ENCODE results near the gene EIF4E1B.

Gene EIF4E1B, protein sequence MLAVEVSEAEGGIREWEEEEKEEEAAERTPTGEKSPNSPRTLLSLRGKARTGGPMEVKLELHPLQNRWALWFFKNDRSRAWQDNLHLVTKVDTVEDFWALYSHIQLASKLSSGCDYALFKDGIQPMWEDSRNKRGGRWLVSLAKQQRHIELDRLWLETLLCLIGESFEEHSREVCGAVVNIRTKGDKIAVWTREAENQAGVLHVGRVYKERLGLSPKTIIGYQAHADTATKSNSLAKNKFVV

DNA sequence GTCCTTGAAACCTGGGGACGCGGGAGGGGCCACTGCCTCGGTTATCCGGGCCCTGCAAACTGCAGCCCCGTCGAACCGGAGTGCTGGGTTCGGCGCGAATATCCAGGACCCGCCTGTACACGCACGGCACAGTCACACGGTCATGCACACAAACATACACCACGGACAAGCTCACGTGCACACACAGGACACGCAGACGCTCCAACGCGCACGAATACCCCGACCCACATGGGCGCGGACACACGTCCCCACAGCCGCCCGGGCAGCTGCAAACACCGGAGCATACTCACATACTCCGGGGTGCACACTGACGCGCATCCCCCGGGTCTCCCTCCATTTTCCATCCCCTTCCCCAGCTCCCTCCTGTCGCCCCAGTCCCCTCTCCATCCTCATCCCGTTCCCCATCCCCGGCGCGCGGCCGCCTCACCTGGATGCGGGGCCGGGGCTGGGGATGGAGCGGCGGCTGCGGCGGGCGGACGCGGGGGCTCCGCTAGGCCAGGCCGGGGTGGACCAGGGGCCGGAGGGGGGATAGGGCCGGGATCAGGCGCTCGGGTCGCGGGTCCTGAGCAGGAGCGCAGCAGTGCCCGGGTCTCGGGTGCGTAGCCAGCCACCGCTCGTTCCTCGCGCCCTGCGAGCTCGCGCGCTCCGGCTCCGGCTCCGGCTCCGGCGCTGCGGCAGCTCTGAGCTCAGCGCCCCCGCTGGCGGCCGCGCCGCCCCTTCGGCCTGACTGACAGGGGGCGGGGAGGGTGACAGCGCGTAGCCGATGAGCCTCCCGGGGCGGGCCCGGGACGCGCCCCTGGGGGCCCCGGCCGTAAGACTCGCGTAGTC is at the start of gene EIF4E1B, which contains the start of gene SNCB:
EIF4E1B (plus strand) TSS at position 823 of the 828 bp plus-strand sequence. CDS start 12,113 bp downstream, outside the sequence.
SNCB (minus strand) TSS at position 682 of the 828 bp plus-strand sequence. CDS start 880 bp downstream, outside the sequence.
- DNase-seq (ENCODE audit: low read depth in 2 of 2): peak in 1 of 2 donors; percentile 43
- peak within 1 kb of the TSS; percentile 34 to 39 for H3K4me3 ChIP-seq (replicated peaks in 1 of 2; ENCODE audit: low read depth in 2 of 2, low read length in 2 of 2)
- TF ChIP-seq, protein P1, sequence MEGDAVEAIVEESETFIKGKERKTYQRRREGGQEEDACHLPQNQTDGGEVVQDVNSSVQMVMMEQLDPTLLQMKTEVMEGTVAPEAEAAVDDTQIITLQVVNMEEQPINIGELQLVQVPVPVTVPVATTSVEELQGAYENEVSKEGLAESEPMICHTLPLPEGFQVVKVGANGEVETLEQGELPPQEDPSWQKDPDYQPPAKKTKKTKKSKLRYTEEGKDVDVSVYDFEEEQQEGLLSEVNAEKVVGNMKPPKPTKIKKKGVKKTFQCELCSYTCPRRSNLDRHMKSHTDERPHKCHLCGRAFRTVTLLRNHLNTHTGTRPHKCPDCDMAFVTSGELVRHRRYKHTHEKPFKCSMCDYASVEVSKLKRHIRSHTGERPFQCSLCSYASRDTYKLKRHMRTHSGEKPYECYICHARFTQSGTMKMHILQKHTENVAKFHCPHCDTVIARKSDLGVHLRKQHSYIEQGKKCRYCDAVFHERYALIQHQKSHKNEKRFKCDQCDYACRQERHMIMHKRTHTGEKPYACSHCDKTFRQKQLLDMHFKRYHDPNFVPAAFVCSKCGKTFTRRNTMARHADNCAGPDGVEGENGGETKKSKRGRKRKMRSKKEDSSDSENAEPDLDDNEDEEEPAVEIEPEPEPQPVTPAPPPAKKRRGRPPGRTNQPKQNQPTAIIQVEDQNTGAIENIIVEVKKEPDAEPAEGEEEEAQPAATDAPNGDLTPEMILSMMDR (IDR thresholded peaks at IDR 0.05; ENCODE audit: low read depth, low read length): no peak

DNA sequence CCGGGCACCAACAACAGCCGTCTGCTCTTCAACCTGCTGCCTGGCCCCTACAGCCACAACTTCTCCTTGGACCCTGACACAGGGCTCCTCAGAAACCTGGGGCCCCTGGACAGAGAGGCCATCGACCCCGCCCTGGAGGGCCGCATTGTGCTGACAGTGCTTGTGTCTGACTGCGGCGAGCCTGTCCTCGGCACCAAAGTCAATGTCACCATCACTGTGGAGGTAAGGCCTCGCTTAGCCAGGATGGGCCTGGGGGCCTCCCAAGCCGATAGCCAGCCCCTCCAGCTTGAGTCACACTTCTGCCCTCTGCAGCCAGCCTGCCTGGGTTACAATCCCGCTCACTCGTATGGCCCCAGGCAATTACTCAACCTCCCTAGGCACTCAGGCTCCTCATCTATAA is 49.1 kb upstream of the EIF4E1B start:
- H3K4me3 ChIP-seq (replicated peaks in 1 of 2; ENCODE audit: low read depth in 2 of 2, low read length in 2 of 2): no peak overlapping the region
- DNase-seq (ENCODE audit: low read depth in 2 of 2): no peak
- TF ChIP-seq, protein P1 (IDR thresholded peaks at IDR 0.05; ENCODE audit: low read depth, low read length): no peak

DNA sequence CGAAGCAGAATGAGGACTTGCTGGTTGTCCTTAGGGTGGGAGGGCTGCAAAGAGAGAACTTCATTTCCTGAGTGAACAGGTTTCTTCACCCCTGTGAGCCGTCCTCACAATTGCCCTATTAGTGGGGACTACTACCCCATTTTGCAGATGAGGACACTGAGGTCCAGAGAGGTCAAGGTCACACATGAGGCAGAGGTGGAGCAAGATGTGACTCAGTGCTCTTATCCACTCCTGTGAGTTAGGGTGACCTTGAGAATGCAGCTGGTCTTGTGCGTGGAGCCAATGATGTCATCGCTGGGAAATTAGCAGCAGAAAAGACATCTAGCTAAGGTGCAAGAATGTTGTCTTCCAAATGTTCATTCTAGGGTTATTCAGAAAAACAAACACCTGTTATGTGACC is 47.4 kb upstream of the EIF4E1B start:
- TF ChIP-seq, protein P1 (IDR thresholded peaks at IDR 0.05; ENCODE audit: low read depth, low read length): no peak
- no peak overlapping the region for H3K4me3 ChIP-seq (replicated peaks in 1 of 2; ENCODE audit: low read depth in 2 of 2, low read length in 2 of 2)
- DNase-seq (ENCODE audit: low read depth in 2 of 2): peak in 1 of 2 donors; percentile 14

DNA sequence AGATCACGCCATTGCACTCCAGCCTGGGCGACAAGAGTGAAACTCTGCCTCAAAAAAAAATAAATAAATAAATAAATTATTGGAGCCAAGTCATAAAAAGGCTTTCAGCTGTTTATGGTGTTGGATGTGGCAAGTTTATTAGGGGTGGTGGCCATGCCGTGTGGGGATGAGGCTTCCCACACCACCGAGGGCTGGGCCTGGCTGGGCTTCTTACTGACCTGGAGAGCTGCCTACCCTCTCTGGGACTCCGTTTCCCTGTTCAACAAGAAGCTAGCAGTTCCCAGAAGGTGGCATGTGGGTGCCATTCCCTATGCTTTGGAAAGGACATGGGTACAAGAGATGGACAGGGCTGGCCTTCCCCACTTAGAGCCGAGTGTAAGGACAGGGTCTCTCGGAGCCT is 43.1 kb upstream of the EIF4E1B start:
- no peak for DNase-seq (ENCODE audit: low read depth in 2 of 2)
- no peak overlapping the region for H3K4me3 ChIP-seq (replicated peaks in 1 of 2; ENCODE audit: low read depth in 2 of 2, low read length in 2 of 2)
- TF ChIP-seq, protein P1 (IDR thresholded peaks at IDR 0.05; ENCODE audit: low read depth, low read length): no peak

DNA sequence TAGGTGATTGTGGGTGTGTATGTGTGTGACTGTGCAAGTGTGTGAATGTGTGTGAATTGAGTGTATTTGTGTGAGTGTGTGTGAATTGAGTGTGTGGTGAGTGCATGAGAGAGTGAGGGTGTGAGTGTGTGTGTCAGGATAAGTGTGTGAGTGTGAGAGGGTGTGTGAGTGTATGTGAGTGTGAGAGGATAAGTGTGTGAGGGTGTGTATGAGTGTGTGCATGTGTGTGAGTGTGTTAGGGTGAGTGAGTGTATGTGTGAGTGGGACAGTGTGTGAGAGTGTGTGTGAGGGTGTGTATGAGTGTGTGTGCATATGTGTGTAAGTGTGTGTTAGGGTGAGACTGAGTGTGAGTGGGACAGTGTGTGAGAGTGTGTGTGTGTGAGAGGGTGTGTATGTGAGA is 42.2 kb upstream of the EIF4E1B start:
- DNase-seq (ENCODE audit: low read depth in 2 of 2): no peak
- no peak overlapping the region for H3K4me3 ChIP-seq (replicated peaks in 1 of 2; ENCODE audit: low read depth in 2 of 2, low read length in 2 of 2)
- TF ChIP-seq, protein P1 (IDR thresholded peaks at IDR 0.05; ENCODE audit: low read depth, low read length): no peak

DNA sequence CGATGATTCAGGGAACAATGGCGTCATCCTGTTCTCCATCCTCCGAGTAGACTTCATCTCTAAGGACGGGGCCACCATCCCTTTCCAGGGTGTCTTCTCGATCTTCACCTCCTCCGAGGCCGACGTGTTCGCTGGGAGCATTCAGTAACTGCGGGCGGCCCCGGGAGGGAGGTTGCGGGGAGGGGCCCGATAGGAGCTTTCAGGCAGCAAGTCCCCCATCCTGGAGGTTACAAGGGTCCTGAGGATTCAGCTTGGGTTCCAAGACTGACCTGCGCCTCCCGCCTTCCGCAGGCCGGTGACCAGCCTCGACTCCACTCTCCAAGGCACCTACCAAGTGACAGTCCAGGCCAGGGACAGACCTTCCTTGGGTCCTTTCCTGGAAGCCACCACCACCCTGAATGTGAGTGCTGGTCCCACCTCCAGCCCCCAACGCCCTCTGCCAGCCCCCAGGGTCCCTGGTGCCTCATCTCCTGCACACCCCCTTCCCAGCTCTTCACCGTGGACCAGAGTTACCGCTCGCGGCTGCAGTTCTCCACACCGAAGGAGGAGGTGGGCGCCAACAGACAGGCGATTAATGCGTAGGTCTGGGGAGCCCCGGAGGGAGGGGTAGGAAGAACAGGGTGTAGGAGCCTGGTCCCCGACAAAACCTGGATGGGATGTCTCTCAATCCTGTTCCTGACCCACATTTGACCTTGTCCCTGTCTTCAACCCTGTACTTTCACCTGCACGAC is 41.3 kb upstream of the EIF4E1B start:
- DNase-seq (ENCODE audit: low read depth in 2 of 2): no peak
- no peak overlapping the region for H3K4me3 ChIP-seq (replicated peaks in 1 of 2; ENCODE audit: low read depth in 2 of 2, low read length in 2 of 2)
- TF ChIP-seq, protein P1 (IDR thresholded peaks at IDR 0.05; ENCODE audit: low read depth, low read length): no peak
